Aorta (tissue), 5 donors: ENCODE data around the gene ECSCR. TPM values are rescaled to one million over a fixed set of nuclear protein-coding genes. Genes with fewer than 3 reads are reported as not detected.
"Not testable (repeated sequence)": the region's sequence is repeated elsewhere in the genome, so short reads cannot be mapped to it uniquely, and the experiment has no call there.

Experiments
- ATAC-seq: fragments of 200-7000 bp; cut with Tn5 transposase; one replicate; pipeline ENCODE4 v1.9.1; 2022; ENCODE audit warnings: moderate library complexity; ENCODE audit not compliant: low FRiP score
- DNase-seq, 2 donors: peaks; one replicate each; pipeline ENCODE4 v3.0.0-alpha.2; 2020
- H3K27ac ChIP-seq, 2 donors: one replicate each; pipeline ENCODE4 v1.5.1; 2013; ENCODE audit warnings: low read length in 2 of 2, mild to moderate bottlenecking in 2 of 2, moderate library complexity in 2 of 2, control low read depth in 1 of 2, inconsistent platforms in 1 of 2, low read depth in 1 of 2
- H3K27me3 ChIP-seq, 2 donors: one replicate each; pipeline ENCODE4 v1.6.1; 2013; ENCODE audit warnings: control low read depth in 1 of 2, low read length in 1 of 2, mild to moderate bottlenecking in 1 of 2, moderate library complexity in 1 of 2; ENCODE audit not compliant: insufficient read depth in 2 of 2, control insufficient read depth in 1 of 2
- H3K36me3 ChIP-seq, 2 donors: one replicate each; pipeline ENCODE4 v1.6.1; 2013; ENCODE audit warnings: control low read depth in 1 of 2, low read length in 1 of 2, mild to moderate bottlenecking in 1 of 2; ENCODE audit not compliant: insufficient read depth in 2 of 2, control insufficient read depth in 1 of 2
- H3K4me1 ChIP-seq, 2 donors: one replicate each; pipeline ENCODE4 v1.6.1; 2013; ENCODE audit warnings: low read length in 2 of 2, control low read depth in 1 of 2, mild to moderate bottlenecking in 1 of 2, moderate library complexity in 1 of 2; ENCODE audit not compliant: insufficient read depth in 2 of 2, control insufficient read depth in 1 of 2
- H3K4me3 ChIP-seq, 2 donors: one replicate each; pipeline ENCODE4 v1.5.1; 2013; ENCODE audit warnings: low read length in 2 of 2, control low read depth in 1 of 2, mild to moderate bottlenecking in 1 of 2
- H3K9me3 ChIP-seq: one replicate; pipeline ENCODE4 v1.6.1; 2013; ENCODE audit warnings: mild to moderate bottlenecking, low read length; ENCODE audit not compliant: control insufficient read depth
- WGBS, 2 donors: extraction: QIAGEN DNeasy Blood & Tissue Kit; methylation state at CpG; one replicate each; pipeline ENCODE4 v1.1.7; 2013; 5-methylcytosine and 5-hydroxymethylcytosine counted together
- intact Hi-C, 2 donors: fragments of 100-400 bp; cut with DNase I; formaldehyde crosslinking; loops; one replicate each; pipeline versions ENCODE4 v1.14.2 to v1.15.0; 2022
- polyA plus RNA-seq, 2 donors: library from polyadenylated mRNA; stranded (reverse); fragments of 200-250 nt; gene quantifications; one replicate each; pipeline ENCODE4 v1.2.3, GENCODE V29; 2013
- total RNA-seq, 2 donors: library from RNA; stranded (reverse); fragmentation: NEBNext Ultra II Directional; extraction: Animal tissue kit (Norgen Biotek cat#: 25700); gene quantifications; one replicate each; pipeline ENCODE4 v1.2.1, GENCODE V29; 2021
- donor health status: healthy with polysubstance abuse.
- donor health status: Bipolar disorder and iron deficiency.
- donor health status: DM: no; HTN: no; CAD: no.
- donor health status: DM: no; HTN: no; CAD: no.
- donor health status: DM: yes; HTN: yes; CAD: no.

Gene ECSCR
- total and polyA plus RNA-seq, 4 donors: 6.1 to 51.3 (median 22.4) TPM

GRCh38 chr5:139443831-139444453, 18.6 kb downstream of the ECSCR start:
- Histone ChIP-seq H3K4me3 (no peak overlapping the region), H3K36me3 (no peaks in the 10 kb centered on the region), H3K4me1 (no peaks in the 10 kb centered on the region), H3K27me3 (no peaks in the 10 kb centered on the region), H3K27ac (no peak overlapping the region), H3K9me3 (no peaks in the 10 kb centered on the region)
- ATAC-seq: no peak
- intact Hi-C loops: loop anchor here in 1 of 2 donors (5.0 kb wide), 1 partner anchor 33 kb away; no protein-coding TSS in a partner anchor
- no peak for DNase-seq
- 88 to 91% methylated on average over 4 of the region's 4 CpGs for WGBS, 2 donors

- H3K9me3 ChIP-seq, H3K27ac ChIP-seq, DNase-seq, ATAC-seq, H3K4me1 ChIP-seq, H3K4me3 ChIP-seq, H3K36me3 ChIP-seq, H3K27me3 ChIP-seq: not testable (repeated sequence)
- intact Hi-C loops: loop anchor here in 1 of 2 donors (5.0 kb wide), 1 partner anchor 37 kb away; no protein-coding TSS in a partner anchor
- whole genome bisulfite sequencing, 2 donors: 96 to 97% methylated on average over 17 of the region's 17 CpGs
Observed at GRCh38 chr5:139440416-139440815, 22.1 kb downstream of the ECSCR start.

GRCh38 chr5:139439013-139439903, 23.3 kb downstream of the ECSCR start, which contains the start of gene DNAJC18:
TSS of gene DNAJC18 (minus strand) at chr5:139439525. CDS start at chr5:139439445, 80 bp downstream.
- peak within 1 kb of the TSS; percentile 64 to 85 for H3K4me3 ChIP-seq
- H3K9me3 ChIP-seq: no peaks in the 10 kb centered on the region
- peaks cover 0 to 3% of the 10 kb centered on the region in 2 donors for H3K4me1 ChIP-seq
- peak; percentile 97 to 99 for DNase-seq
- WGBS, 2 donors: 2 to 3% methylated on average over 46 to 49 of the region's 49 CpGs
- H3K36me3 ChIP-seq: peaks cover 0 to 1% of the 10 kb centered on the region in 2 donors
- peak within 1 kb of the TSS; percentile 71 to 92 for H3K27ac ChIP-seq
- ATAC-seq: peak; percentile 97
- H3K27me3 ChIP-seq: no peaks in the 10 kb centered on the region
- intact Hi-C loops: loop anchor here in 1 of 2 donors (5.0 kb wide), 1 partner anchor 43 kb away; the partner anchor contains the start of gene STING1

- H3K27ac ChIP-seq: peak overlapping the region in 1 of 2 donors; percentile 39
- peaks cover 0 to 3% of the 10 kb centered on the region in 2 donors for H3K4me1 ChIP-seq
- intact Hi-C loops: loop anchor here in 1 of 2 donors (5.0 kb wide), 1 partner anchor 44 kb away; the partner anchor contains the start of gene STING1
- no peaks in the 10 kb centered on the region for H3K27me3 ChIP-seq
- WGBS, 2 donors: 11 to 15% methylated on average over 8 of the region's 8 CpGs
- no peak for ATAC-seq
- DNase-seq: no peak
- peak overlapping the region; percentile 64 to 85 for H3K4me3 ChIP-seq
- no peaks in the 10 kb centered on the region for H3K9me3 ChIP-seq
- peaks cover 0 to 2% of the 10 kb centered on the region in 2 donors for H3K36me3 ChIP-seq
Observed at GRCh38 chr5:139438707-139439012, 23.9 kb downstream of the ECSCR start.

- ATAC-seq (no peak), DNase-seq (no peak)
- H3K36me3 ChIP-seq: peaks cover 0 to 2% of the 10 kb centered on the region in 2 donors
- H3K4me1 ChIP-seq: peaks cover 0 to 3% of the 10 kb centered on the region in 2 donors
- H3K27me3 ChIP-seq: no peaks in the 10 kb centered on the region
- H3K4me3 ChIP-seq: no peak overlapping the region
- intact Hi-C loops: loop anchor here in 1 of 2 donors (5.0 kb wide), 1 partner anchor 47 kb away; the partner anchor contains the start of gene STING1
- no peak overlapping the region for H3K27ac ChIP-seq
- no peaks in the 10 kb centered on the region for H3K9me3 ChIP-seq
- WGBS, 2 donors: 96 to 97% methylated on average over 3 of the region's 3 CpGs
Observed at GRCh38 chr5:139435676-139436075, 26.9 kb downstream of the ECSCR start.

- no peak for ATAC-seq
- H3K4me3 ChIP-seq: no peak overlapping the region
- H3K27ac ChIP-seq: no peak overlapping the region
- H3K27me3 ChIP-seq: no peaks in the 10 kb centered on the region
- peaks cover 0 to 2% of the 10 kb centered on the region in 2 donors for H3K36me3 ChIP-seq
- WGBS, 2 donors: 44 to 59% methylated on average over 1 of the region's 1 CpG
- DNase-seq: no peak
- H3K9me3 ChIP-seq: no peaks in the 10 kb centered on the region
- no peaks in the 10 kb centered on the region for H3K4me1 ChIP-seq
- intact Hi-C loops: no loop called here
Observed at GRCh38 chr5:139431706-139432105, 30.8 kb downstream of the ECSCR start.

- H3K4me1 ChIP-seq: no peaks in the 10 kb centered on the region
- no peak overlapping the region for H3K27ac ChIP-seq
- no peaks in the 10 kb centered on the region for H3K27me3 ChIP-seq
- ATAC-seq: no peak
- WGBS, 2 donors: 81 to 82% methylated on average over 2 of the region's 2 CpGs
- no peaks in the 10 kb centered on the region for H3K9me3 ChIP-seq
- peaks cover 0 to 2% of the 10 kb centered on the region in 2 donors for H3K36me3 ChIP-seq
- no peak overlapping the region for H3K4me3 ChIP-seq
- intact Hi-C loops: no loop called here
- DNase-seq: no peak
Observed at GRCh38 chr5:139430015-139430414, 32.5 kb downstream of the ECSCR start.

- H3K36me3 ChIP-seq: peaks cover 4% of the 10 kb centered on the region in 2 donors
- no peaks in the 10 kb centered on the region for H3K27me3 ChIP-seq
- H3K4me1 ChIP-seq: no peaks in the 10 kb centered on the region
- 56 to 58% methylated on average over 8 of the region's 8 CpGs for WGBS, 2 donors
- peak overlapping the region in 1 of 2 donors; percentile 42 for H3K27ac ChIP-seq
- ATAC-seq (no peak), DNase-seq (no peak)
- H3K4me3 ChIP-seq: no peak overlapping the region
- no peaks in the 10 kb centered on the region for H3K9me3 ChIP-seq
- intact Hi-C loops: no loop called here
Observed at GRCh38 chr5:139426203-139426885, 36.2 kb downstream of the ECSCR start.
